TTC549 (cell line): Measurements from ENCODE around the gene ADGRD1.

Experiments used
- FAIRE-seq: peaks from 2 replicates; lab custom pipeline; 2012; peaks lifted over from hg19 to GRCh38; lab: Jason Lieb, UNC

Gene ADGRD1

DNA sequence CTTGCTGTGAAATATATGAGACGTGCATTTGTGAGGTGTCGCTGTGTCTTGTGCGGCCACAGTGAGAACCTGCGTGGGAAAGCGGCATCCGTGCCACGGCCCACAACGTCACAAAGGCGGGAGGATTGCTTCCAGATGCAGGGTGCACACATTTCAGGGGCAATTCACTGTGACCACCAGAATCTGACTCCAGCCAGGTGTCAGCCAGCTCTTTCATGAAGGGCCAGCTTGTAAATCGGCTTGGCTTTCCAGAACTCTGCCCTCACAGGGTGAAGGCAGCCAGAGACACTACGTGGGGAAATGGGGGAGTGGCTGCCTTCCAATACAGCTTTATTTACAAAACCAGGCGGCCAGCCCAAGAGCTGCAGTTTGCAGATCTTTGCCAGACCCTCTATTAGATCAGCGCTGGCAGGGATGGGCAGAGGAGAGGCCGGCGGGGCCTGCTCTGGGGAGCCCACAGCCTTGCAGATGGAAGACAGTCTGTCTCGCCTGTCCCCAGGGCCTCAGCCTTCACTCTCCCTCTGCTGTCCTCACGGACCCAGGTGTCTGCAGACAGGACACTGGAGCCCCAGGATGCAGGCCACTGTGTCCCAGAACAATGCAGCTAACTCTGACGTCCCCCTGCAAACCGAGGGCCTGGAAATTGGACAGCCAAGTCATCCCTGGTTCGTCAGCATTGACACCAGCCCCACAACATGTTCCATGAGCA is 53.5 kb downstream of the ADGRD1 start:
- no peak for FAIRE-seq

GRCh38 chr12:131007740-131008117 is 54.0 kb downstream of the ADGRD1 start:
- FAIRE-seq = no peak

GRCh38 chr12:131008131-131008912 is 54.6 kb downstream of the ADGRD1 start:
- no peak for FAIRE-seq

DNA sequence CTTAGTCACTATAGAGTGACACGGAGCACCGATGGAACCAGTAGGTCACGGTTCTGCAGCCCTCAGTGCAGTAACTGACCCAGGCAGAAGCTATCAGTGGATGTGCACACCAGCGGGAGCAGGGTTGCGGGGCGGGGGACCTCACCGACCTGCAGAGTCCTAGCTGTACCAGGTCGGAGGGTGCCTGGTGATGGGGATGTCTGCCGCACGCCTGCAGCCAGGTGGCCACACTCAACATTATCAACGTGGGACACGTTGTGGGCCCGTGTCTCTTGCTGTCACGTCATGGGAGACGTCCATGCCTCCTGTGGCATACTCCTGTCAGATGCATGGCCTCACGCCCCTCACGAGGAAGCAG is 55.2 kb downstream of the ADGRD1 start:
- no peak for FAIRE-seq

GRCh38 chr12:131009595-131010395 is 56.1 kb downstream of the ADGRD1 start:
- no peak for FAIRE-seq

DNA sequence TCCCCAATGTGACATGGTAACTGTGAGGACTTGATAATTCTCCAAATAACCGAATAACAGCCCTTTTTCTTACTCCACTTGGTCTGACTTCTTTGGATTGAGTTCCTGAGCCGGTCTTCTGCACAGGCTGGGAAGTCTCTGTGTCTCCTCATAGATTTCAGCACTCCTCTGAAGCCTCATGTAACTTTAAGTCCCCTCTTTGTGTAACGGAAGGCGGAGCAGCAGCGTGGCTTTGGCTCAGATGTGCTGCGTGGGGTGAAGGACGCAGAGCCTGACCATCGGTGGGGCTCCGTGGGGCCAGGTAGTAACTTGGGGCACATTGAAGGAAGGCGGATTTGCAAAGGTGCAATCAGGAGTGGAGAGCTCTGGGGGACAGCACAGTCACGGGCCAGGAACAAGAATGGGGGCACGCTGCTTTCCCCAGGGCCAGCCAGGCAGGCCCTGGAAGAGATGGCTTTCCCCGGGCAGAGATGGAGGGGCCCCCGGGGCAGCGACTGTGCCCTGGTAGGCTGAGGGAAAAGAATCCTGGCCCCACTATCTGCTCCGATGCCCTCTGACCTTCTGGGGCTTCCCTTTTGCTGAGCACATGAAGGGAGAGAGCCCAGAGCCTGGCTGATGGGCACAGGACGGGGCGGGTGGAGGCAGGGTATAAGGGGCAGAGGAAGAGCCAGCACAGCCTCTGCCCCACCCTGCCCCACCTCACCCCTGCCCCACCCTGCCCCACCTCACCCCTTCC is 56.9 kb downstream of the ADGRD1 start:
- FAIRE-seq = no peak

- FAIRE-seq = no peak
Measured at GRCh38 chr12:131011165-131012079, 57.7 kb downstream of the ADGRD1 start.

GRCh38 chr12:131012279-131013069 is 58.8 kb downstream of the ADGRD1 start:
- FAIRE-seq = no peak

GRCh38 chr12:131013118-131013517 is 59.4 kb downstream of the ADGRD1 start:
- no peak for FAIRE-seq

DNA sequence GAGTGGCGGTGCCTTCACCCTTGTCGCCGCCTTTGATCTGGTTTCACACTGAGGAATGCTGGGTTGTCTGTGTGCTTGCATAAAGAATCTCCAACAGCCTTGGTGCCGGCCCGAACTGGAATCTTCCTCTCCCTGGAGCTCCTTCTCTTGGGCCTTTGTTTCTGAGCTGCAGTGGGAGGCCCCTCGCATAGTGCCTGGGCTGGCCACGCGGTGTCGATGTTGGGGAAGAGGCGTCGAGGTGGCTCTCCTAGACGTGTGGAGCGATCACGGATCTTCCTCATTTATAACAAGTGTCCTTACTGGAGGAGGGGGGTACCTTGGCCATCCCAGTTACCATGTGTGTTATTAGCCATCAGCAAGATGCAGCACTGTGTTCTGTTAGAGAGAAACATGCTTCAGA is 60.6 kb downstream of the ADGRD1 start:
- FAIRE-seq = no peak

DNA sequence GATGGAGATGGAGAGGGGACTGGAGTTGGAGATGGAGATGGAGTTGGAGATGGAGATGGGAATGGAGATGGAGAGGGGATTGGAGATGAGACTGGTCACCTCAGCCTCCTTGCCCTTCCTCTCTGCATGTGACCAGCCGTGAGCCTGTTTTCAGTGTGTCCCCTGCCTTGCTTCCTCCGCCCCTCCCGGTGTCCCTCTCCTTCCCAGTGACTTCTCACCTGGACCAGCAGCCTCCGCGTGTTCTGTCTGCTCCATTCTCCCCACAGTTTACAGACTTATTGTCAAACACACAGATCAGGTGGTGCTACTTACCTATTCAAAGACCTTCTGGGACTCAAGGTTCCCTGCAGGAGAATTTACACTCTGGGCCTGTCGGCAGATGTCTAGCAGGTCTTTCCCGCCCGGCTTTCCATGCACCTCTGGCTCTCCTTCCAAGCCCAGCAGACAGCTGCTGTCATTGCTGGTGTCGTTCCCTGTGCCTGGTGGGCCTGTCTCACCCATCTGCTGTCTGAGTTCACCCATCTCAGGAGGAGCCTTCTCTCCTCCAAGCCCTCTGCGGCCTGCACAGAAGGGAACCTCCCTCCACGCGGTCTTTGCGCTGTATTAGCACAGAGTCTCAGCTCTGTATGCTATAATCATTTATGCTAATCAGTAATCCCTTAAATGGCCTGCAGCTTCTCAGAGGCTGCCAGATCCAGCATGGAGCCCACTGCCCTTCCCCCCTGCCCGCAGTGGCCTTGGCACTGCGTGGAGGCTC is 62.1 kb downstream of the ADGRD1 start:
- no peak for FAIRE-seq

GRCh38 chr12:131017477-131017991 is 63.8 kb downstream of the ADGRD1 start:
- no peak for FAIRE-seq

DNA sequence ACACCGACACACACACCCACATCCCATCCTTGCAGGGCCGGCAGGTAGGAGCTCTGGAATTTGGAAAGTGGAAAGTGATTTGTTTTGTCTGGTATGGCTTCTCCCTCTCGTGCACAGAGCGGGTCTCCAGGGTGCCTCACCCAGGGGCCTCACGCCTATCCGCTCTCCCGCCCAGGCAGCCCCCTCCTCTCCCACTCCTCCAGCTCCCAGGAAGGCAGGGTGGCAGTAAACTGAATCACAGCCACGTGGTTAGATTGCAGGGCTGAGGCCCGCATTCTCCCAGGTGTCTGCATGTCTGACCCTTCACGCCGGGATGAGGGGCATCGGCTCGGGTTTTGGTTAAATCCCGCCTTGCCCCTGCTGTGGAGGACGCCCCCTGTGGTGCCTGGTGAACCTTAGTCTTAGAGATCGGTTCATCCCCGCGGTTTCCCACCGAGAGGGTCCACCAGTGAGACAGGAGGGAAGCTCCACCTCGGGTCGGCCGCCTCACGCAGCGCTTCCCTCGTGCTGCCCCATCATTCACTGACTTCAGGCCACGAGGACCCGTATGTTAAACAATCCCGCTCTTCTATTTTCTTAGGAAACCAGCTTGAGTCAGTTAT is 64.4 kb downstream of the ADGRD1 start:
- no peak for FAIRE-seq

GRCh38 chr12:131018808-131019397 is 65.2 kb downstream of the ADGRD1 start:
- FAIRE-seq = no peak

- no peak for FAIRE-seq
Measured at GRCh38 chr12:131020326-131021153, 66.8 kb downstream of the ADGRD1 start.

- FAIRE-seq = no peak
Measured at GRCh38 chr12:131021154-131021541, 67.4 kb downstream of the ADGRD1 start.

- FAIRE-seq = no peak
Measured at GRCh38 chr12:131024026-131024425, 70.3 kb downstream of the ADGRD1 start.

GRCh38 chr12:131024721-131025120 is 71.0 kb downstream of the ADGRD1 start:
- no peak for FAIRE-seq
